Measurements from ENCODE around the gene TGIF2. TPM values are rescaled to one million over a fixed set of nuclear protein-coding genes. Genes with fewer than 3 reads are reported as not detected.

Gene TGIF2
- 15.8 and 20.9 TPM in 2 replicates for total RNA-seq (2014; rRNA removed; shearing (Covaris generic))
- polyA plus RNA-seq (2015; cell fraction: cytosol; rRNA removed) = 19.7 and 21.7 TPM in 2 replicates
- 12.9 and 13.0 TPM in 2 replicates for polyA plus RNA-seq (2015; cell fraction: nucleus; rRNA removed)

GRCh38 chr20:36573103-36573797 is at the start of gene TGIF2:
TSS of gene TGIF2 (plus strand) at chr20:36573597. CDS start at chr20:36578775, 5,178 bp downstream.
- peak; percentile 70 for DNase-seq (ENCODE audit: low read depth)

- DNase-seq (ENCODE audit: low read depth) = no peak
Measured at GRCh38 chr20:36525620-36526365, 47.6 kb upstream of the TGIF2 start.

- no peak for DNase-seq (ENCODE audit: low read depth)
Measured at GRCh38 chr20:36526521-36527011, 46.8 kb upstream of the TGIF2 start.

- DNase-seq (ENCODE audit: low read depth) = no peak
Measured at GRCh38 chr20:36527331-36528125, 45.9 kb upstream of the TGIF2 start.

GRCh38 chr20:36528176-36528874 is 45.1 kb upstream of the TGIF2 start:
- no peak for DNase-seq (ENCODE audit: low read depth)

GRCh38 chr20:36528875-36529417 is 44.5 kb upstream of the TGIF2 start:
- no peak for DNase-seq (ENCODE audit: low read depth)

GRCh38 chr20:36532388-36532787 is 41.0 kb upstream of the TGIF2 start:
- DNase-seq (ENCODE audit: low read depth) = no peak

- DNase-seq (ENCODE audit: low read depth) = no peak
Measured at GRCh38 chr20:36532822-36533221, 40.6 kb upstream of the TGIF2 start.

GRCh38 chr20:36538026-36538722 is 35.2 kb upstream of the TGIF2 start:
- no peak for DNase-seq (ENCODE audit: low read depth)

GRCh38 chr20:36540551-36541211 is 32.7 kb upstream of the TGIF2 start:
- no peak for DNase-seq (ENCODE audit: low read depth)

GRCh38 chr20:36541227-36541767 is 32.1 kb upstream of the TGIF2 start, which contains the start of gene MYL9:
TSS of gene MYL9 (plus strand) at chr20:36541519. CDS start at chr20:36544885, 3,366 bp downstream.
- DNase-seq (ENCODE audit: low read depth) = no peak

- DNase-seq (ENCODE audit: low read depth) = peak; percentile 41
Measured at GRCh38 chr20:36541768-36542488, 31.5 kb upstream of the TGIF2 start.

GRCh38 chr20:36542516-36543183 is 30.7 kb upstream of the TGIF2 start:
- DNase-seq (ENCODE audit: low read depth) = no peak

GRCh38 chr20:36543184-36544133 is 29.9 kb upstream of the TGIF2 start:
- DNase-seq (ENCODE audit: low read depth) = no peak

- DNase-seq (ENCODE audit: low read depth) = peak; percentile 29
Measured at GRCh38 chr20:36544134-36545018, 29.0 kb upstream of the TGIF2 start.

Data from HT1080 (cell line).